Measurements from ENCODE around the gene VSIR.
A peak's percentile ranks its signal among the peaks of the same experiment; 100 is the strongest.

Gene VSIR

GRCh38 chr10:71746344-71747037 is 26.8 kb downstream of the VSIR start:
- no peak for DNase-seq

GRCh38 chr10:71745664-71746250 is 27.6 kb downstream of the VSIR start:
- DNase-seq: no peak

- no peak for DNase-seq
These were observed 28.2 kb downstream of the VSIR start for GRCh38 chr10:71744897-71745663.

GRCh38 chr10:71743866-71744265 is 29.5 kb downstream of the VSIR start:
- no peak for DNase-seq

GRCh38 chr10:71743089-71743838 is 30.1 kb downstream of the VSIR start:
- DNase-seq: no peak

GRCh38 chr10:71742301-71743088 is 30.8 kb downstream of the VSIR start:
- no peak for DNase-seq

GRCh38 chr10:71741671-71742070 is 31.6 kb downstream of the VSIR start:
- no peak for DNase-seq

- DNase-seq: no peak
These were observed 32.3 kb downstream of the VSIR start for GRCh38 chr10:71741029-71741428.

- DNase-seq: peak; percentile 77
These were observed 33.2 kb downstream of the VSIR start for GRCh38 chr10:71740069-71740653.

GRCh38 chr10:71739358-71739900 is 33.9 kb downstream of the VSIR start:
- no peak for DNase-seq

GRCh38 chr10:71737834-71738197 is 35.5 kb downstream of the VSIR start:
- no peak for DNase-seq

- DNase-seq: no peak
These were observed 36.1 kb downstream of the VSIR start for GRCh38 chr10:71737001-71737833.

- no peak for DNase-seq
These were observed 36.8 kb downstream of the VSIR start for GRCh38 chr10:71736570-71736952.

- no peak for DNase-seq
These were observed 37.4 kb downstream of the VSIR start for GRCh38 chr10:71735709-71736569.

GRCh38 chr10:71734797-71735196 is 38.5 kb downstream of the VSIR start:
- no peak for DNase-seq

- no peak for DNase-seq
These were observed 41.5 kb downstream of the VSIR start for GRCh38 chr10:71731791-71732190.

- DNase-seq: no peak
These were observed 44.1 kb downstream of the VSIR start for GRCh38 chr10:71729161-71729636.

GRCh38 chr10:71727738-71728737 is 45.3 kb downstream of the VSIR start:
- DNase-seq: peak; percentile 81

Data from femur (tissue), 1 donor.